GM12878 (cell line): Measurements from ENCODE around the gene GOLGA6L9.
"Not testable (repeated sequence)": the region's sequence is repeated elsewhere in the genome, so short reads cannot be mapped to it uniquely, and the experiment has no call there.

ENCODE experiments used
- JUNB ChIP-seq: IDR thresholded peaks from 2 replicates; pipeline ENCODE4 v1.6.1; 2016; ENCODE audit warnings: antibody characterized with exemption, mild to moderate bottlenecking
- TF ChIP-seq, protein P1 (sequence below): IDR thresholded peaks from 2 replicates; pipeline ENCODE4 v1.6.1; 2012; ENCODE audit warnings: low read length, inconsistent platforms
- TF ChIP-seq, protein P2 (sequence below), 3 experiments: IDR thresholded peaks in 2 of 3; conservative IDR thresholded peaks in 1 of 3; 2 replicates each; pipeline ENCODE4 v1.5.1; 2011; ENCODE audit warnings: low read depth in 3 of 3, low read length in 3 of 3, mild to moderate bottlenecking in 3 of 3, control low read depth in 2 of 3, moderate library complexity in 2 of 3, inconsistent platforms in 1 of 3, mixed read lengths in 1 of 3; ENCODE audit not compliant: control insufficient read depth in 2 of 3, insufficient read depth in 1 of 3; ENCODE audit errors: extremely low read depth in 1 of 3
- TF ChIP-seq, protein P3 (sequence below): IDR thresholded peaks from 2 replicates; pipeline ENCODE4 v1.6.1; 2012; ENCODE audit warnings: mild to moderate bottlenecking, low read depth, low read length

DNA sequence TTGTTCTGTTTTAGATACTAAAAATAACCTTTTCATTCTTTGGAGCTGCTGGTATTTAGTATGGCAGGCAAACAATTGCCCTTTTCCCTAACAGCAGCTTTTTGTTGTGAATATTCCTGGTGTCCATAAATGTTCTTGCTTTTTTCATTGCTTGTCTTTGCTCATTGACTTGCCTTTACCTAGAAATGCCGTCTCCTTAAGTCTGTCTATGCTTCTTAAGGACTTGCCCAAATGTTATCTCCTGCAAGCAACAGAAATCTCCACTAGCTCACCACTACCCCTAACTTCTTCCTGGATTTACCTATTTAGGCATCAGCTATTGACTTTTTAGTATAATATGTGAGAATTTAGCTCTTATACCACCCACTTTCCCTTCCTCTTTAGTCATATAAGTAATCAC, 37.5 kb upstream of the GOLGA6L9 start:
- TF ChIP-seq, protein P1, sequence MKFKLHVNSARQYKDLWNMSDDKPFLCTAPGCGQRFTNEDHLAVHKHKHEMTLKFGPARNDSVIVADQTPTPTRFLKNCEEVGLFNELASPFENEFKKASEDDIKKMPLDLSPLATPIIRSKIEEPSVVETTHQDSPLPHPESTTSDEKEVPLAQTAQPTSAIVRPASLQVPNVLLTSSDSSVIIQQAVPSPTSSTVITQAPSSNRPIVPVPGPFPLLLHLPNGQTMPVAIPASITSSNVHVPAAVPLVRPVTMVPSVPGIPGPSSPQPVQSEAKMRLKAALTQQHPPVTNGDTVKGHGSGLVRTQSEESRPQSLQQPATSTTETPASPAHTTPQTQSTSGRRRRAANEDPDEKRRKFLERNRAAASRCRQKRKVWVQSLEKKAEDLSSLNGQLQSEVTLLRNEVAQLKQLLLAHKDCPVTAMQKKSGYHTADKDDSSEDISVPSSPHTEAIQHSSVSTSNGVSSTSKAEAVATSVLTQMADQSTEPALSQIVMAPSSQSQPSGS: not testable (repeated sequence)
- not testable (repeated sequence) for TF ChIP-seq JUNB
- TF ChIP-seq, protein P2, sequence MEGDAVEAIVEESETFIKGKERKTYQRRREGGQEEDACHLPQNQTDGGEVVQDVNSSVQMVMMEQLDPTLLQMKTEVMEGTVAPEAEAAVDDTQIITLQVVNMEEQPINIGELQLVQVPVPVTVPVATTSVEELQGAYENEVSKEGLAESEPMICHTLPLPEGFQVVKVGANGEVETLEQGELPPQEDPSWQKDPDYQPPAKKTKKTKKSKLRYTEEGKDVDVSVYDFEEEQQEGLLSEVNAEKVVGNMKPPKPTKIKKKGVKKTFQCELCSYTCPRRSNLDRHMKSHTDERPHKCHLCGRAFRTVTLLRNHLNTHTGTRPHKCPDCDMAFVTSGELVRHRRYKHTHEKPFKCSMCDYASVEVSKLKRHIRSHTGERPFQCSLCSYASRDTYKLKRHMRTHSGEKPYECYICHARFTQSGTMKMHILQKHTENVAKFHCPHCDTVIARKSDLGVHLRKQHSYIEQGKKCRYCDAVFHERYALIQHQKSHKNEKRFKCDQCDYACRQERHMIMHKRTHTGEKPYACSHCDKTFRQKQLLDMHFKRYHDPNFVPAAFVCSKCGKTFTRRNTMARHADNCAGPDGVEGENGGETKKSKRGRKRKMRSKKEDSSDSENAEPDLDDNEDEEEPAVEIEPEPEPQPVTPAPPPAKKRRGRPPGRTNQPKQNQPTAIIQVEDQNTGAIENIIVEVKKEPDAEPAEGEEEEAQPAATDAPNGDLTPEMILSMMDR (IDR thresholded peaks at IDR 0.05 in 2 of 3, conservative IDR thresholded peaks at IDR 0.05 in 1 of 3; ENCODE audit: control insufficient read depth in 2 of 3, extremely low read depth in 1 of 3, insufficient read depth in 1 of 3, low read depth in 3 of 3, low read length in 3 of 3): not testable (repeated sequence)
- TF ChIP-seq, protein P3, sequence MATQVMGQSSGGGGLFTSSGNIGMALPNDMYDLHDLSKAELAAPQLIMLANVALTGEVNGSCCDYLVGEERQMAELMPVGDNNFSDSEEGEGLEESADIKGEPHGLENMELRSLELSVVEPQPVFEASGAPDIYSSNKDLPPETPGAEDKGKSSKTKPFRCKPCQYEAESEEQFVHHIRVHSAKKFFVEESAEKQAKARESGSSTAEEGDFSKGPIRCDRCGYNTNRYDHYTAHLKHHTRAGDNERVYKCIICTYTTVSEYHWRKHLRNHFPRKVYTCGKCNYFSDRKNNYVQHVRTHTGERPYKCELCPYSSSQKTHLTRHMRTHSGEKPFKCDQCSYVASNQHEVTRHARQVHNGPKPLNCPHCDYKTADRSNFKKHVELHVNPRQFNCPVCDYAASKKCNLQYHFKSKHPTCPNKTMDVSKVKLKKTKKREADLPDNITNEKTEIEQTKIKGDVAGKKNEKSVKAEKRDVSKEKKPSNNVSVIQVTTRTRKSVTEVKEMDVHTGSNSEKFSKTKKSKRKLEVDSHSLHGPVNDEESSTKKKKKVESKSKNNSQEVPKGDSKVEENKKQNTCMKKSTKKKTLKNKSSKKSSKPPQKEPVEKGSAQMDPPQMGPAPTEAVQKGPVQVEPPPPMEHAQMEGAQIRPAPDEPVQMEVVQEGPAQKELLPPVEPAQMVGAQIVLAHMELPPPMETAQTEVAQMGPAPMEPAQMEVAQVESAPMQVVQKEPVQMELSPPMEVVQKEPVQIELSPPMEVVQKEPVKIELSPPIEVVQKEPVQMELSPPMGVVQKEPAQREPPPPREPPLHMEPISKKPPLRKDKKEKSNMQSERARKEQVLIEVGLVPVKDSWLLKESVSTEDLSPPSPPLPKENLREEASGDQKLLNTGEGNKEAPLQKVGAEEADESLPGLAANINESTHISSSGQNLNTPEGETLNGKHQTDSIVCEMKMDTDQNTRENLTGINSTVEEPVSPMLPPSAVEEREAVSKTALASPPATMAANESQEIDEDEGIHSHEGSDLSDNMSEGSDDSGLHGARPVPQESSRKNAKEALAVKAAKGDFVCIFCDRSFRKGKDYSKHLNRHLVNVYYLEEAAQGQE: not testable (repeated sequence)
